Chondrocyte (in vitro differentiated cells): ENCODE data around the gene JAK1. TPM values are rescaled to one million over a fixed set of nuclear protein-coding genes. Genes with fewer than 3 reads are reported as not detected.

Experiments
- DNase-seq: peaks from one replicate; pipeline ENCODE4 v3.0.0; 2021; ENCODE audit warnings: mixed read lengths, low spot score
- H3K27ac Mint-ChIP-seq: one replicate; pipeline ENCODE4 v1.8.0; 2021; ENCODE audit warnings: mild to moderate bottlenecking, moderate library complexity, mixed read lengths; ENCODE audit not compliant: unreplicated experiment
- H3K27me3 Mint-ChIP-seq: 2 replicates; pipeline ENCODE4 v1.8.0; 2021; ENCODE audit warnings: low read depth, mixed read lengths
- H3K36me3 Mint-ChIP-seq: 2 replicates; pipeline ENCODE4 v1.8.0; 2021; ENCODE audit warnings: low read depth, mixed read lengths
- H3K4me1 Mint-ChIP-seq: 2 replicates; pipeline ENCODE4 v1.8.0; 2021; ENCODE audit warnings: low read depth, mild to moderate bottlenecking, mixed read lengths
- H3K4me3 Mint-ChIP-seq: one replicate; pipeline ENCODE4 v1.8.0; 2021; ENCODE audit warnings: mild to moderate bottlenecking, moderate library complexity, mixed read lengths; ENCODE audit not compliant: unreplicated experiment
- H3K9me3 Mint-ChIP-seq: 2 replicates; pipeline ENCODE4 v1.8.0; 2021; ENCODE audit warnings: low read depth, mixed read lengths
- total RNA-seq: library from RNA; stranded (reverse); gene quantifications from 3 replicates; pipeline ENCODE4 v1.2.1, GENCODE V29; 2021
- TF ChIP-seq, protein P1 (sequence below): fragments of 200-600 bp; sonication (generic); IDR thresholded peaks from 2 replicates; pipeline ENCODE4 v1.5.0; 2021; ENCODE audit warnings: antibody characterized with exemption, mild to moderate bottlenecking, moderate library complexity

JAK1 gene
- total RNA-seq, 1 donor from 2014 or later: 112 TPM

DNA sequence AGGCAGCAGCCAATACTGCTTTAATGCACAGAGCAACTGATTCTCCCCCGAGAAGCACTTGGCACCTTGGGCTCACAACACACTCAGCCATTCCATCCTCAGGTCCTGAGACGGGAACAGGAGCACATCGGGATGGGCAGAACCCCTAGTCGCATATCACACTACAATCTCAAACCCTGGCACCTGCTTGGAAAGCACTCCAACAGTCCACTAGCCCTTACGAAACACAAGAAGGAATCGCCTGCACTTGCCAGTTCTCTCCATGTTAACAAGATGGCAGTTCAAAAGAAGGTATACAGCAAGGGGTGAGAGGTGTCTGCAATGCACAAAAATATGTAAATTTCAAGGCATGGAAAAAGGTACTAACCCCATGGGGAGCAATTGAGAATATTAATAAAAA is 21.4 kb downstream of the JAK1 start:
- Mint-ChIP-seq H3K36me3 (no peaks in the 10 kb centered on the region), H3K9me3 (no peaks in the 10 kb centered on the region), H3K27me3 (no peaks in the 10 kb centered on the region), H3K27ac (no peak overlapping the region), H3K4me1 (peaks cover 52% of the 10 kb centered on the region), H3K4me3 (no peak overlapping the region)
- TF ChIP-seq, protein P1, sequence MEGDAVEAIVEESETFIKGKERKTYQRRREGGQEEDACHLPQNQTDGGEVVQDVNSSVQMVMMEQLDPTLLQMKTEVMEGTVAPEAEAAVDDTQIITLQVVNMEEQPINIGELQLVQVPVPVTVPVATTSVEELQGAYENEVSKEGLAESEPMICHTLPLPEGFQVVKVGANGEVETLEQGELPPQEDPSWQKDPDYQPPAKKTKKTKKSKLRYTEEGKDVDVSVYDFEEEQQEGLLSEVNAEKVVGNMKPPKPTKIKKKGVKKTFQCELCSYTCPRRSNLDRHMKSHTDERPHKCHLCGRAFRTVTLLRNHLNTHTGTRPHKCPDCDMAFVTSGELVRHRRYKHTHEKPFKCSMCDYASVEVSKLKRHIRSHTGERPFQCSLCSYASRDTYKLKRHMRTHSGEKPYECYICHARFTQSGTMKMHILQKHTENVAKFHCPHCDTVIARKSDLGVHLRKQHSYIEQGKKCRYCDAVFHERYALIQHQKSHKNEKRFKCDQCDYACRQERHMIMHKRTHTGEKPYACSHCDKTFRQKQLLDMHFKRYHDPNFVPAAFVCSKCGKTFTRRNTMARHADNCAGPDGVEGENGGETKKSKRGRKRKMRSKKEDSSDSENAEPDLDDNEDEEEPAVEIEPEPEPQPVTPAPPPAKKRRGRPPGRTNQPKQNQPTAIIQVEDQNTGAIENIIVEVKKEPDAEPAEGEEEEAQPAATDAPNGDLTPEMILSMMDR: no peak
- no peak for DNase-seq

DNA sequence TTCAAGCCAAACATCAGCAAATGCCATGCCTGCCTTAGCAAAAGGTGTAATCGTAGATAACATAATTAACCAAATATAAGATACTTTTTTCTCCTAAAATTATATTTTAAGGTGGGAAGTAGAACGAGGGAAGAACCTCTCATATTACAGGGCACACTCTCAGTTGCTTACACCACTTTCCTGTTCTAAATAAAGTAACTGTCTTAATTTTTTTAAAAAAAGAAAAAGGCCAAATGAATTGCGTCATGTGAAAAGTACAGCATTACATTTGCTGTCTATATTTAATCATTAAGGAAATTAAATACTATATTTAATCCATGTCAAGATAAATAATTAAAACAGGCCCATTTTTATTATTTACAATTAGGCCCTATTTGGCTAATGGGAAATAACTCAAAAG is 23.7 kb downstream of the JAK1 start:
- TF ChIP-seq, protein P1: no peak
- DNase-seq: no peak
- peak overlapping the region; percentile 8 for H3K27ac Mint-ChIP-seq

DNA sequence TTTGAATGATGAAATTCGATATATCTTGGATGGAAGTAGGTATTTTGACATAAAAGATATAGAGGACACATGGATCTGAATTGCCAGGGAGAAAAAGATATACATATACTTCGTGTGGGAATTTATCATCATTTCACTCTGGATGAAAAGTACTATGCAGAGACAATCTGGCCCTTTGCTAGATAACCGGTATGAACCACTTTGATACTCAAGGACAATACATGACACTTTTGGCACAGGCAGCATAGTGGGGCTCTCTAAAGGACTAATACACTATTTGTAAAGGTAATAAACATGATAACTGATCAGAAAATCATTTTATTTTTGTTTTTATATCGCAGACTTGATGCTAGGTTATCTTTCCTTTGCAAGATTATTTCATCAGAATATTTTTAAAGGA is 24.2 kb downstream of the JAK1 start:
- no peak overlapping the region for H3K4me3 Mint-ChIP-seq
- H3K27me3 Mint-ChIP-seq: no peaks in the 10 kb centered on the region
- H3K4me1 Mint-ChIP-seq: peaks cover 39% of the 10 kb centered on the region
- no peaks in the 10 kb centered on the region for H3K9me3 Mint-ChIP-seq
- no peaks in the 10 kb centered on the region for H3K36me3 Mint-ChIP-seq
- no peak overlapping the region for H3K27ac Mint-ChIP-seq
- TF ChIP-seq, protein P1: no peak
- DNase-seq: no peak

More for the DNA sequence above, 23.7 kb downstream of the JAK1 start:
- Mint-ChIP-seq H3K9me3 (no peaks in the 10 kb centered on the region), H3K36me3 (no peaks in the 10 kb centered on the region), H3K4me1 (peaks cover 39% of the 10 kb centered on the region), H3K4me3 (no peak overlapping the region), H3K27me3 (no peaks in the 10 kb centered on the region)

DNA sequence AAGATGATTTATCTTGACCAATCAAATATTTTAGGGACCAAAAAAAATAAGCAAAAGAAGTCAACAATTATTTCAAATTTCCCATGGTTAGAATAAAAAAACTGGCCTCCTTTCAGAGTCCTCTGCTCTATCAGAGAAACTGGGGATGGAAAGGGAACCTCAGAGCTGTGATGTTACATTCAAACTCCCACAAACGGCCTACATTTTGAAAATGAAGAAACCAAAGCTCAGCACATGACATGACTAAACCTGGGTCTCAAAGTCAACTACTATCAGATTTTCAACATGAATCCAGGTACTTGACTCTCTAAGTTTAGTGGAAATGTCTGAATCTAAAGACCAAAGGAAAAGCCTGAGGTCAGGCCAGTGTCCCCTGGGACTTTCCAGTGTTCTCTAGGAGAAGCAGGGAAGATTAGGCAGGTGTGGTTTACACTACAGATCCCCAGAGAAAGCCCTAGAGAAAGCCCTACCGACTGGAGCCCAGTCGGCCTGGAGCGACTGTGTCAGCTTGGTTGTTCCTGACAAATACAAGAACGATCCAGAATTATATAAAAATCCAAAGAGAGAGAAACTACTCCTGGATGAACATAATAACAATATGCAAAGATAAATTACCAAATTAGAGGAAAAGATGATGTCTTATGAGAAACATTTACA is 24.8 kb downstream of the JAK1 start:
- peaks cover 40% of the 10 kb centered on the region for H3K4me1 Mint-ChIP-seq
- DNase-seq: no peak

DNA sequence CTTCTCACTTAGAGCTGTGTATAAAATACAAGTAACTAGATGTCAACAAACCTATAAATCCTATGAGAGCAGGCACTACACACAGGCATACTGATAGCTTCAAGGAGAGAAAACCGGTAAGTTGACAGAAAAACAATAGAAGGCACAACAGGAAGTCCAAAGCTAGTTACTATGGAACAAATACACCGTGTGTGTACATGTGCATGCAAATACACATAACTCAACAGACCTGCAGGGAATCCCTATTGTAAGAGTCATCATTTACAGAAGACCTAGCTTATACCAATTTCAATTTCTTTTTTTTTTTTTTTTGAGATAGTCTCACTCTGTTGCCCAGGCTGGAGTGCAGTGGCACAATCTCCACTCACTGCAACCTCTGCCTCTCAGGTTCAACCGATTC is 26.3 kb downstream of the JAK1 start:
- no peak overlapping the region for H3K27ac Mint-ChIP-seq
- no peaks in the 10 kb centered on the region for H3K27me3 Mint-ChIP-seq

More for the DNA sequence above, 24.8 kb downstream of the JAK1 start:
- H3K9me3 Mint-ChIP-seq: no peaks in the 10 kb centered on the region
- H3K27ac Mint-ChIP-seq: no peak overlapping the region
- no peak overlapping the region for H3K4me3 Mint-ChIP-seq
- no peaks in the 10 kb centered on the region for H3K36me3 Mint-ChIP-seq
- no peaks in the 10 kb centered on the region for H3K27me3 Mint-ChIP-seq
- TF ChIP-seq, protein P1: no peak

More for the DNA sequence above, 26.3 kb downstream of the JAK1 start:
- Mint-ChIP-seq H3K4me1 (peaks cover 43% of the 10 kb centered on the region), H3K4me3 (no peak overlapping the region), H3K36me3 (no peaks in the 10 kb centered on the region), H3K9me3 (no peaks in the 10 kb centered on the region)
- DNase-seq: no peak
- TF ChIP-seq, protein P1: no peak
